RWPE1 (cell line): ENCODE measurements around the gene GPR39.

ENCODE experiments used
- CTCF ChIA-PET: fragments of 350-600 bp; sonication (Branson Sonifier 250); formaldehyde crosslinking; extraction: SDS; loops from one replicate; lab custom pipeline; 2021; lab: Yijun Ruan, JAX
- POLR2A ChIA-PET: fragments of 400-600 bp; formaldehyde crosslinking; extraction: SDS; loops from one replicate; lab custom pipeline; 2020; ENCODE audit warnings: antibody characterized with exemption; ENCODE audit not compliant: low non-redundant PET; lab: Yijun Ruan, JAX
- DNase-seq: peaks from one replicate; pipeline ENCODE4 v3.0.0; 2012; ENCODE audit warnings: low spot score
- H3K27ac ChIP-seq: fragments of 450-650 bp; 2 replicates; pipeline ENCODE4 v1.5.1; 2017
- CTCF ChIP-seq: fragments of 450-650 bp; conservative IDR thresholded peaks from 2 replicates; pipeline ENCODE4 v1.5.1; 2017; ENCODE audit warnings: low read depth, mild to moderate bottlenecking

The GPR39 gene

GRCh38 chr2:132597831-132598230, 181.2 kb downstream of the GPR39 start:
- DNase-seq = no peak
- CTCF ChIA-PET = interaction anchor here (0.5 kb wide), 1 partner anchor 938 kb away, joined by 3 read pairs; no protein-coding TSS in a partner anchor
- POLR2A ChIA-PET = no interaction called here
- TF ChIP-seq CTCF = no peak
- no peak overlapping the region for H3K27ac ChIP-seq

GRCh38 chr2:132598536-132598935, 181.9 kb downstream of the GPR39 start:
- ChIA-PET POLR2A (no interaction called here), CTCF (no interaction called here)
- TF ChIP-seq CTCF = no peak
- H3K27ac ChIP-seq = no peak overlapping the region
- DNase-seq = no peak

- ChIA-PET POLR2A (no interaction called here), CTCF (no interaction called here)
- DNase-seq = no peak
- no peak for TF ChIP-seq CTCF
- no peak overlapping the region for H3K27ac ChIP-seq
These were observed 183.0 kb downstream of the GPR39 start for GRCh38 chr2:132599556-132599955.

DNA sequence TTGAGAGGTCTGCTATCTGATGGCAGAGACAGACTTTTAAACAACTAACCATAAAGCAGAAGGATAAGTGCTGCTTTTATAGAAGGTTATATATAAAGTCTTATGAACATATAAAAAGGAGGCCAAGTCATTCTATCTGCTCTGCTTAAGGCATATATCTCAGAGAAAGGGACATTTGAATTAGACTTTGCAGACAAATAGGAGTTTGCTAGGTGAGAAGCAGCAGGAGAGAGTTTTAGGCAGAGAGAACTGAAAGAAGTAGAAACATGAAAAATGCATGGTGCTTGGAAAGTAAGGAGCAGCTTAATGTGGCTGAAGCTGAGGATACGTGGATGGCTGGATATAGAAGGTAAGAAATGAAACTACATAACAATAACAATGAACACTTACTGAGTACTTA, 188.0 kb downstream of the GPR39 start:
- no peak for DNase-seq
- ChIA-PET POLR2A (no interaction called here), CTCF (no interaction called here)
- no peak for TF ChIP-seq CTCF
- no peak overlapping the region for H3K27ac ChIP-seq

GRCh38 chr2:132605236-132606180, 188.9 kb downstream of the GPR39 start:
- TF ChIP-seq CTCF = no peak
- ChIA-PET POLR2A (no interaction called here), CTCF (interaction anchor here (0.6 kb wide), 1 partner anchor 718 kb away, joined by 3 read pairs; no protein-coding TSS in a partner anchor)
- no peak overlapping the region for H3K27ac ChIP-seq
- no peak for DNase-seq

DNA sequence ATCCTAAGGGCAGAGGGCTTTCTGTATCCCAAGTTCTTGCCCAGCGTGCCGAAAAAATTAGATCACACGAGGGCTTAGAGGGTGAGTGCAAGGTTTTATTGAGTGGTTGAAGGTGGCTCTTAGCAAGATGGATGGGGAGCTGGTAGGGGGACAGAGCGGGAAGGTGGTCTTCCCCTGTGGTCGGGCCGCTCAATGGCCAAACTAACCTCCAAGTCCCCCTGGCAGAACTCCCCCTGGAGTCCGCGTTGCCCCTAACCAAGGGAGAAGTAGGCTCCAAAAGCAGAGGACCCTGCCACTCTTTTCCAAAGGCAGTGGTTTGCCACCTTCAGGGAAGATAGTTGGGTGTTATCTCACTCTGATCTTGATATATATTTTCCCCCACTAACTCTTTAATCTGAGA, 190.0 kb downstream of the GPR39 start:
- ChIA-PET POLR2A (no interaction called here), CTCF (no interaction called here)
- no peak for TF ChIP-seq CTCF
- H3K27ac ChIP-seq = no peak overlapping the region
- DNase-seq = no peak
